ENCODE measurements around the gene CXCR6. TPM values are rescaled to one million over a fixed set of nuclear protein-coding genes. Genes with fewer than 3 reads are reported as not detected.

The CXCR6 gene
- total and polyA plus RNA-seq, 9 donors: 0.20 to 3.5 (median 0.55) TPM

- 88 to 96% (median 96%) methylated on average over 5 of the region's 5 CpGs for WGBS, 3 donors
- Histone ChIP-seq H3K9me3 (no peaks in the 10 kb centered on the region), H3K36me3 (no peaks in the 10 kb centered on the region), H3K4me3 (no peak overlapping the region), H3K27ac (no peak overlapping the region), H3K27me3 (no peaks in the 10 kb centered on the region), H3K4me1 (ENCODE audit: insufficient read depth) (peaks cover 10% of the 10 kb centered on the region)
- no peak for DNase-seq
- TF ChIP-seq POLR2A (IDR thresholded peaks at IDR 0.05) (no peak), EP300 (IDR thresholded peaks at IDR 0.05) (no peak)
- TF ChIP-seq, protein P1, sequence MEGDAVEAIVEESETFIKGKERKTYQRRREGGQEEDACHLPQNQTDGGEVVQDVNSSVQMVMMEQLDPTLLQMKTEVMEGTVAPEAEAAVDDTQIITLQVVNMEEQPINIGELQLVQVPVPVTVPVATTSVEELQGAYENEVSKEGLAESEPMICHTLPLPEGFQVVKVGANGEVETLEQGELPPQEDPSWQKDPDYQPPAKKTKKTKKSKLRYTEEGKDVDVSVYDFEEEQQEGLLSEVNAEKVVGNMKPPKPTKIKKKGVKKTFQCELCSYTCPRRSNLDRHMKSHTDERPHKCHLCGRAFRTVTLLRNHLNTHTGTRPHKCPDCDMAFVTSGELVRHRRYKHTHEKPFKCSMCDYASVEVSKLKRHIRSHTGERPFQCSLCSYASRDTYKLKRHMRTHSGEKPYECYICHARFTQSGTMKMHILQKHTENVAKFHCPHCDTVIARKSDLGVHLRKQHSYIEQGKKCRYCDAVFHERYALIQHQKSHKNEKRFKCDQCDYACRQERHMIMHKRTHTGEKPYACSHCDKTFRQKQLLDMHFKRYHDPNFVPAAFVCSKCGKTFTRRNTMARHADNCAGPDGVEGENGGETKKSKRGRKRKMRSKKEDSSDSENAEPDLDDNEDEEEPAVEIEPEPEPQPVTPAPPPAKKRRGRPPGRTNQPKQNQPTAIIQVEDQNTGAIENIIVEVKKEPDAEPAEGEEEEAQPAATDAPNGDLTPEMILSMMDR (IDR thresholded peaks at IDR 0.05): no peak
- intact Hi-C loops (cut with DNase I): no loop called here
Measured at GRCh38 chr3:45978006-45978761, 34.9 kb downstream of the CXCR6 start.

DNA sequence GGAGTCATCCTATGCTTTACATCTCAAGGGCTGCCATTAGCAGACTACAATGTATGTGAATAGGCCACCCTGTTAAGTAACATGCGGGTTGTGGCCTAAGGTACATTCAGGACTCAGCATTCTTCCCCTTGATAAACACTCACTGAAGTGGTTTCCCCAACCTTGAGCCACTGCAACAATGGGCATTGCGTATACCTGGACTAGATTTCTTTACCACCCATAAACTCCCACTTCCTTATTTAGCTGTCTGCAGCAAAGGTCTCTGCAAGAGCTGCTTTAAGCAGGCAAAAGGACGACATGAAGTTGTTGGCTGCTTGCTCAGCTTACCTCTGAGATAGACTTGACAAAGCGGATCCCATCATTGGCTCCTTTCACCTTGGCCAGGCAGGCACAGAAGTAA is 36.1 kb downstream of the CXCR6 start:
- H3K36me3 ChIP-seq: no peaks in the 10 kb centered on the region
- intact Hi-C loops (cut with DNase I): no loop called here
- WGBS, 3 donors: 88 to 98% (median 96%) methylated on average over 4 of the region's 4 CpGs

GRCh38 chr3:45980229-45980813 is 37.1 kb downstream of the CXCR6 start:
- intact Hi-C loops (cut with DNase I): no loop called here
- no peak for DNase-seq
- no peak overlapping the region for H3K27ac ChIP-seq
- TF ChIP-seq, protein P1 (IDR thresholded peaks at IDR 0.05): no peak
- no peaks in the 10 kb centered on the region for H3K9me3 ChIP-seq
- no peaks in the 10 kb centered on the region for H3K36me3 ChIP-seq
- no peak overlapping the region for H3K4me3 ChIP-seq
- peaks cover 24% of the 10 kb centered on the region for H3K4me1 ChIP-seq (ENCODE audit: insufficient read depth)
- whole genome bisulfite sequencing, 3 donors: 77 to 78% (median 77%) methylated on average over 7 of the region's 7 CpGs
- H3K27me3 ChIP-seq: no peaks in the 10 kb centered on the region

More for the DNA sequence above, 36.1 kb downstream of the CXCR6 start:
- no peak for DNase-seq
- Histone ChIP-seq H3K27me3 (no peaks in the 10 kb centered on the region), H3K4me3 (no peak overlapping the region), H3K9me3 (no peaks in the 10 kb centered on the region), H3K4me1 (ENCODE audit: insufficient read depth) (peaks cover 14% of the 10 kb centered on the region), H3K27ac (no peak overlapping the region)
- TF ChIP-seq EP300 (IDR thresholded peaks at IDR 0.05) (no peak), POLR2A (IDR thresholded peaks at IDR 0.05) (no peak)
- TF ChIP-seq, protein P1 (IDR thresholded peaks at IDR 0.05): no peak

- DNase-seq: no peak
- Histone ChIP-seq H3K4me3 (no peak overlapping the region), H3K9me3 (no peaks in the 10 kb centered on the region), H3K27ac (no peak overlapping the region), H3K36me3 (no peaks in the 10 kb centered on the region), H3K4me1 (ENCODE audit: insufficient read depth) (peaks cover 29% of the 10 kb centered on the region), H3K27me3 (no peaks in the 10 kb centered on the region)
- intact Hi-C loops (cut with DNase I): no loop called here
- 75 to 98% (median 93%) methylated on average over 2 of the region's 2 CpGs for WGBS, 3 donors
- TF ChIP-seq POLR2A (IDR thresholded peaks at IDR 0.05) (no peak), EP300 (IDR thresholded peaks at IDR 0.05) (no peak)
- TF ChIP-seq, protein P1 (IDR thresholded peaks at IDR 0.05): no peak
Measured at GRCh38 chr3:45980819-45981218, 37.6 kb downstream of the CXCR6 start.
